WTC11 (cell line): Measurements from ENCODE around the gene CLASP2.

Experiments used
- JUN ChIP-seq: sonication (generic); formaldehyde crosslinking; IDR thresholded peaks from 2 replicates; pipeline ENCODE4 v1.8.0; 2023; ENCODE audit warnings: mild to moderate bottlenecking, missing genetic modification reagents
- NFYB ChIP-seq: sonication (generic); formaldehyde crosslinking; conservative IDR thresholded peaks from 2 replicates; pipeline ENCODE4 v1.8.0; 2022; ENCODE audit warnings: low read depth, missing genetic modification reagents
- SP1 ChIP-seq: sonication (generic); formaldehyde crosslinking; conservative IDR thresholded peaks from 2 replicates; pipeline ENCODE4 v1.8.1; 2022; ENCODE audit warnings: missing genetic modification reagents
- TF ChIP-seq, protein P1 (sequence below): sonication (generic); formaldehyde crosslinking; IDR thresholded peaks from 2 replicates; pipeline ENCODE4 v1.8.1; 2023; ENCODE audit warnings: mild to moderate bottlenecking, missing genetic modification reagents, moderate library complexity
- TF ChIP-seq, protein P2 (sequence below): fragments of 200-600 bp; IDR thresholded peaks from 2 replicates; pipeline ENCODE4 v1.8.0; 2022; ENCODE audit warnings: antibody characterized with exemption
- TF ChIP-seq, protein P3 (sequence below): sonication (generic); formaldehyde crosslinking; conservative IDR thresholded peaks from 2 replicates; pipeline ENCODE4 v1.8.1; 2022; ENCODE audit warnings: mild to moderate bottlenecking, missing genetic modification reagents
- TF ChIP-seq, protein P4 (sequence below): sonication (generic); formaldehyde crosslinking; IDR thresholded peaks from 2 replicates; pipeline ENCODE4 v1.8.0; 2022; ENCODE audit warnings: mild to moderate bottlenecking, missing genetic modification reagents

DNA sequence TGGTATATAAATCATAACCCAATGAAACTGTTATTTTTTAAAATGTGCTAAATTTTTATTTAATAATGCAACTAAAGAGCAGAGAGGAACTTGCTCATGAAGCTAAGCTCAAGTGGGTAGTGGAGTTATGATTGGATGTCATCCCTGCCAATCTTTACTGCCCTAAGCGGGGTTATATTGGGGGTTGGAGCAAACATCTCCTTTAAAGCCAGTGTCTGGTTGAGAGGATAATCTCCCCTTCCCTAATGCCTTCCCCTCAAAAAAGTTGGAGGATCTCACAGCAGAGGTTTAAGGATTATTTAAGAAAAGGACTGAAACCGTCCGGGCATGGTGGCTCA lies 32.1 kb upstream of the CLASP2 start:
- TF ChIP-seq, protein P1, sequence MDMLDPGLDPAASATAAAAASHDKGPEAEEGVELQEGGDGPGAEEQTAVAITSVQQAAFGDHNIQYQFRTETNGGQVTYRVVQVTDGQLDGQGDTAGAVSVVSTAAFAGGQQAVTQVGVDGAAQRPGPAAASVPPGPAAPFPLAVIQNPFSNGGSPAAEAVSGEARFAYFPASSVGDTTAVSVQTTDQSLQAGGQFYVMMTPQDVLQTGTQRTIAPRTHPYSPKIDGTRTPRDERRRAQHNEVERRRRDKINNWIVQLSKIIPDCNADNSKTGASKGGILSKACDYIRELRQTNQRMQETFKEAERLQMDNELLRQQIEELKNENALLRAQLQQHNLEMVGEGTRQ (CRISPR knock-in tag) = no peak
- TF ChIP-seq, protein P2, sequence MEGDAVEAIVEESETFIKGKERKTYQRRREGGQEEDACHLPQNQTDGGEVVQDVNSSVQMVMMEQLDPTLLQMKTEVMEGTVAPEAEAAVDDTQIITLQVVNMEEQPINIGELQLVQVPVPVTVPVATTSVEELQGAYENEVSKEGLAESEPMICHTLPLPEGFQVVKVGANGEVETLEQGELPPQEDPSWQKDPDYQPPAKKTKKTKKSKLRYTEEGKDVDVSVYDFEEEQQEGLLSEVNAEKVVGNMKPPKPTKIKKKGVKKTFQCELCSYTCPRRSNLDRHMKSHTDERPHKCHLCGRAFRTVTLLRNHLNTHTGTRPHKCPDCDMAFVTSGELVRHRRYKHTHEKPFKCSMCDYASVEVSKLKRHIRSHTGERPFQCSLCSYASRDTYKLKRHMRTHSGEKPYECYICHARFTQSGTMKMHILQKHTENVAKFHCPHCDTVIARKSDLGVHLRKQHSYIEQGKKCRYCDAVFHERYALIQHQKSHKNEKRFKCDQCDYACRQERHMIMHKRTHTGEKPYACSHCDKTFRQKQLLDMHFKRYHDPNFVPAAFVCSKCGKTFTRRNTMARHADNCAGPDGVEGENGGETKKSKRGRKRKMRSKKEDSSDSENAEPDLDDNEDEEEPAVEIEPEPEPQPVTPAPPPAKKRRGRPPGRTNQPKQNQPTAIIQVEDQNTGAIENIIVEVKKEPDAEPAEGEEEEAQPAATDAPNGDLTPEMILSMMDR = no peak
- TF ChIP-seq, protein P3, sequence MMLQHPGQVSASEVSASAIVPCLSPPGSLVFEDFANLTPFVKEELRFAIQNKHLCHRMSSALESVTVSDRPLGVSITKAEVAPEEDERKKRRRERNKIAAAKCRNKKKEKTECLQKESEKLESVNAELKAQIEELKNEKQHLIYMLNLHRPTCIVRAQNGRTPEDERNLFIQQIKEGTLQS (CRISPR knock-in tag) = no peak
- TF ChIP-seq, protein P4, sequence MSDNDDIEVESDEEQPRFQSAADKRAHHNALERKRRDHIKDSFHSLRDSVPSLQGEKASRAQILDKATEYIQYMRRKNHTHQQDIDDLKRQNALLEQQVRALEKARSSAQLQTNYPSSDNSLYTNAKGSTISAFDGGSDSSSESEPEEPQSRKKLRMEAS (CRISPR knock-in tag) = no peak
- TF ChIP-seq SP1 (CRISPR knock-in tag) (no peak), NFYB (CRISPR knock-in tag) (no peak), JUN (CRISPR knock-in tag) (no peak)
